ENCODE results near the gene PDE4D.
A peak's percentile ranks its signal among the peaks of the same experiment; 100 is the strongest.
"Not testable (repeated sequence)": the region's sequence is repeated elsewhere in the genome, so short reads cannot be mapped to it uniquely, and the experiment has no call there.

The PDE4D gene

GRCh38 chr5:59769832-59770231, 123.7 kb downstream of the PDE4D start:
- FAIRE-seq (no peak), DNase-seq (ENCODE audit: low spot score) (no peak)

- FAIRE-seq (no peak), DNase-seq (ENCODE audit: low spot score) (no peak)
These were observed 124.5 kb downstream of the PDE4D start for GRCh38 chr5:59769041-59769360.

- FAIRE-seq (no peak), DNase-seq (ENCODE audit: low spot score) (peak; percentile 38)
These were observed 125.1 kb downstream of the PDE4D start for GRCh38 chr5:59768152-59769040.

- FAIRE-seq: no peak
- DNase-seq (ENCODE audit: low spot score): no peak
These were observed 125.8 kb downstream of the PDE4D start for GRCh38 chr5:59767681-59768151.

- FAIRE-seq (no peak), DNase-seq (ENCODE audit: low spot score) (no peak)
These were observed 126.3 kb downstream of the PDE4D start for GRCh38 chr5:59767211-59767605.

- DNase-seq (ENCODE audit: low spot score) (no peak), FAIRE-seq (no peak)
These were observed 126.9 kb downstream of the PDE4D start for GRCh38 chr5:59766427-59767210.

- DNase-seq (ENCODE audit: low spot score) (no peak), FAIRE-seq (no peak)
These were observed 128.1 kb downstream of the PDE4D start for GRCh38 chr5:59765446-59765845.

GRCh38 chr5:59764361-59764760, 129.2 kb downstream of the PDE4D start:
- DNase-seq (ENCODE audit: low spot score): no peak
- no peak for FAIRE-seq

- no peak for FAIRE-seq
These were observed 130.0 kb downstream of the PDE4D start for GRCh38 chr5:59763541-59763940.

GRCh38 chr5:59762232-59762631, 131.3 kb downstream of the PDE4D start:
- DNase-seq (ENCODE audit: low spot score); FAIRE-seq: not testable (repeated sequence)

More at GRCh38 chr5:59763541-59763940, 130.0 kb downstream of the PDE4D start:
- no peak for DNase-seq (ENCODE audit: low spot score)

- DNase-seq (ENCODE audit: low spot score): no peak
- peak; percentile 84 for FAIRE-seq
These were observed 132.7 kb downstream of the PDE4D start for GRCh38 chr5:59760785-59761348.

GRCh38 chr5:59759600-59760351, 133.8 kb downstream of the PDE4D start:
- FAIRE-seq: no peak
- no peak for DNase-seq (ENCODE audit: low spot score)

- DNase-seq (ENCODE audit: low spot score) (no peak), FAIRE-seq (no peak)
These were observed 135.0 kb downstream of the PDE4D start for GRCh38 chr5:59758566-59758965.

GRCh38 chr5:59757442-59757841, 136.1 kb downstream of the PDE4D start:
- peak; percentile 55 for DNase-seq (ENCODE audit: low spot score)
- no peak for FAIRE-seq

GRCh38 chr5:59756373-59757035, 137.0 kb downstream of the PDE4D start:
- peak; percentile 79 for FAIRE-seq
- peak; percentile 59 for DNase-seq (ENCODE audit: low spot score)

- DNase-seq (ENCODE audit: low spot score): no peak
- no peak for FAIRE-seq
These were observed 138.1 kb downstream of the PDE4D start for GRCh38 chr5:59755476-59755875.

GRCh38 chr5:59753599-59753998, 139.9 kb downstream of the PDE4D start:
- DNase-seq (ENCODE audit: low spot score): no peak
- no peak for FAIRE-seq

- FAIRE-seq: no peak
- DNase-seq (ENCODE audit: low spot score): no peak
These were observed 143.6 kb downstream of the PDE4D start for GRCh38 chr5:59749782-59750520.

GRCh38 chr5:59748036-59748663, 145.4 kb downstream of the PDE4D start:
- FAIRE-seq; DNase-seq (ENCODE audit: low spot score): not testable (repeated sequence)

Data from RCC 7860 (cell line).